HepG2 (cell line): Measurements from ENCODE around the gene DGAT2. TPM values are rescaled to one million over a fixed set of nuclear protein-coding genes. Genes with fewer than 3 reads are reported as not detected.
A peak's percentile ranks its signal among the peaks of the same experiment; 100 is the strongest.

ENCODE experiments used
- ATRX ChIP-seq: sonication (generic); formaldehyde crosslinking; IDR thresholded peaks from 2 replicates; pipeline ENCODE4 v1.4.0; 2020; ENCODE audit warnings: missing genetic modification reagents, borderline replicate concordance
- DNMT3B ChIP-seq: conservative IDR thresholded peaks from 2 replicates; pipeline ENCODE4 v1.6.1; 2016; ENCODE audit warnings: missing biosample characterization, control low read depth
- GPBP1L1 ChIP-seq: sonication (generic); formaldehyde crosslinking; IDR thresholded peaks from 2 replicates; pipeline ENCODE4 v1.5.0; 2020; ENCODE audit warnings: mild to moderate bottlenecking, missing genetic modification reagents
- HBP1 ChIP-seq: IDR thresholded peaks from 2 replicates; pipeline ENCODE4 v1.6.1; 2016; ENCODE audit warnings: low read depth, control low read depth
- NR2F1 ChIP-seq, 2 experiments: fragments of 450-650 bp in 1 of 2; formaldehyde crosslinking in 1 of 2; IDR thresholded peaks; 2 replicates each; pipeline versions ENCODE4 v1.5.0 to v1.6.1; 2016 to 2020; ENCODE audit warnings: mild to moderate bottlenecking in 1 of 2, missing compliant biosample characterization in 1 of 2, missing genetic modification reagents in 1 of 2, moderate library complexity in 1 of 2
- POLR2G ChIP-seq: fragments of 200-400 bp; formaldehyde crosslinking; IDR thresholded peaks from 2 replicates; pipeline ENCODE4 v1.6.1; 2018; ENCODE audit warnings: mild to moderate bottlenecking, low read depth, low read length, moderate library complexity
- RARG ChIP-seq: sonication (generic); formaldehyde crosslinking; IDR thresholded peaks from 2 replicates; pipeline ENCODE4 v1.4.0; 2020; ENCODE audit warnings: low read depth, mild to moderate bottlenecking, missing genetic modification reagents
- RELA ChIP-seq: sonication (generic); formaldehyde crosslinking; IDR thresholded peaks from 2 replicates; pipeline ENCODE4 v1.4.0; 2020; ENCODE audit warnings: missing genetic modification reagents
- SCMH1 ChIP-seq: sonication (generic); formaldehyde crosslinking; IDR thresholded peaks from 2 replicates; pipeline ENCODE4 v1.9.0; 2021; ENCODE audit warnings: missing genetic modification reagents, mild to moderate bottlenecking, borderline replicate concordance
- SSRP1 ChIP-seq: IDR thresholded peaks from 2 replicates; pipeline ENCODE4 v1.6.1; 2016; ENCODE audit warnings: control low read depth
- TEAD3 ChIP-seq: optimal IDR thresholded peaks from 2 replicates; pipeline ENCODE3; 2016; ENCODE audit warnings: borderline replicate concordance
- TOE1 ChIP-seq: sonication (generic); formaldehyde crosslinking; IDR thresholded peaks from 2 replicates; pipeline ENCODE4 v1.4.0; 2020; ENCODE audit warnings: mild to moderate bottlenecking, missing genetic modification reagents
- ZBTB21 ChIP-seq: sonication (generic); formaldehyde crosslinking; IDR thresholded peaks from 2 replicates; pipeline ENCODE4 v1.4.0; 2020; ENCODE audit warnings: missing genetic modification reagents
- ZBTB38 ChIP-seq: sonication (generic); formaldehyde crosslinking; IDR thresholded peaks from 2 replicates; pipeline ENCODE4 v1.5.1; 2020; ENCODE audit warnings: mild to moderate bottlenecking, missing genetic modification reagents
- ZFX ChIP-seq: sonication (generic); formaldehyde crosslinking; IDR thresholded peaks from 2 replicates; pipeline ENCODE4 v1.4.0; 2020; ENCODE audit warnings: mild to moderate bottlenecking, low read depth, missing genetic modification reagents, moderate library complexity
- ZNF512B ChIP-seq: sonication (generic); formaldehyde crosslinking; IDR thresholded peaks from 2 replicates; pipeline ENCODE4 v1.5.1; 2020; ENCODE audit warnings: missing genetic modification reagents, mild to moderate bottlenecking, borderline replicate concordance
- ZNF589 ChIP-seq: sonication (generic); formaldehyde crosslinking; conservative IDR thresholded peaks from 2 replicates; pipeline ENCODE4 v1.8.0; 2022; ENCODE audit warnings: mild to moderate bottlenecking, moderate library complexity, missing genetic modification reagents
- ZNF781 ChIP-seq: sonication (generic); formaldehyde crosslinking; IDR thresholded peaks from 2 replicates; pipeline ENCODE4 v1.5.1; 2020; ENCODE audit warnings: borderline replicate concordance, mild to moderate bottlenecking, missing genetic modification reagents; ENCODE audit errors: not compliant biosample characterization
- polyA plus RNA-seq, 8 experiments: library from polyadenylated mRNA; depleted of rRNA in 3 of 8; stranded (reverse) in 7 of 8; unstranded in 1 of 8; fragments of >200 nt; fragmentation: Illumina TruSeq in 4 of 8; extraction: Trizol in 4 of 8; gene quantifications; 2 replicates each; pipeline versions ENCODE4 v1.2.1 to v1.2.3, GENCODE V29; 2011 to 2016; ENCODE audit warnings: low read depth in 4 of 8, missing spikeins in 1 of 8, mixed read lengths in 1 of 8; ENCODE audit not compliant: insufficient read depth in 1 of 8
- total RNA-seq, 5 experiments: library from RNA; depleted of rRNA; stranded (reverse); fragments of >200 nt; fragmentation: Illumina TruSeq; extraction: Trizol; gene quantifications; 2 replicates each; pipeline ENCODE4 v1.2.3, GENCODE V29; 2016; ENCODE audit warnings: low read depth in 1 of 5
- TF ChIP-seq, protein P1 (sequence below): sonication (generic); formaldehyde crosslinking; IDR thresholded peaks from 2 replicates; pipeline ENCODE4 v1.5.1; 2020; ENCODE audit warnings: missing genetic modification reagents, mild to moderate bottlenecking, borderline replicate concordance
- TF ChIP-seq, protein P2 (sequence below): sonication (generic); formaldehyde crosslinking; IDR thresholded peaks from 2 replicates; pipeline ENCODE4 v1.5.0; 2020; ENCODE audit warnings: missing genetic modification reagents, mild to moderate bottlenecking, borderline replicate concordance

The DGAT2 gene
- total and polyA plus RNA-seq, 2 of the 13 experiments (the other 11 are each of a cell fraction or from before 2014, with no cell fraction given), result 39.0 to 65.6 TPM

GRCh38 chr11:75719340-75720239, 49.0 kb upstream of the DGAT2 start (continued):
- no peak for TF ChIP-seq ZNF512B (CRISPR knock-in tag)
- peak; percentile 16; the same call in 1 of the 2 replicates for TF ChIP-seq ZBTB38 (CRISPR knock-in tag)
- no peak for TF ChIP-seq RELA (CRISPR knock-in tag)
- no peak for TF ChIP-seq TOE1 (CRISPR knock-in tag)
- TF ChIP-seq ZNF781 (CRISPR knock-in tag), result no peak
- TF ChIP-seq SCMH1, result no peak
- TF ChIP-seq, protein P1, sequence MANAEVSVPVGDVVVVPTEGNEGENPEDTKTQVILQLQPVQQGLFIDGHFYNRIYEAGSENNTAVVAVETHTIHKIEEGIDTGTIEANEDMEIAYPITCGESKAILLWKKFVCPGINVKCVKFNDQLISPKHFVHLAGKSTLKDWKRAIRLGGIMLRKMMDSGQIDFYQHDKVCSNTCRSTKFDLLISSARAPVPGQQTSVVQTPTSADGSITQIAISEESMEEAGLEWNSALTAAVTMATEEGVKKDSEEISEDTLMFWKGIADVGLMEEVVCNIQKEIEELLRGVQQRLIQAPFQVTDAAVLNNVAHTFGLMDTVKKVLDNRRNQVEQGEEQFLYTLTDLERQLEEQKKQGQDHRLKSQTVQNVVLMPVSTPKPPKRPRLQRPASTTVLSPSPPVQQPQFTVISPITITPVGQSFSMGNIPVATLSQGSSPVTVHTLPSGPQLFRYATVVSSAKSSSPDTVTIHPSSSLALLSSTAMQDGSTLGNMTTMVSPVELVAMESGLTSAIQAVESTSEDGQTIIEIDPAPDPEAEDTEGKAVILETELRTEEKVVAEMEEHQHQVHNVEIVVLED (CRISPR knock-in tag), result peak; percentile 7; the same call in 1 of the 2 replicates
- TF ChIP-seq, protein P2, sequence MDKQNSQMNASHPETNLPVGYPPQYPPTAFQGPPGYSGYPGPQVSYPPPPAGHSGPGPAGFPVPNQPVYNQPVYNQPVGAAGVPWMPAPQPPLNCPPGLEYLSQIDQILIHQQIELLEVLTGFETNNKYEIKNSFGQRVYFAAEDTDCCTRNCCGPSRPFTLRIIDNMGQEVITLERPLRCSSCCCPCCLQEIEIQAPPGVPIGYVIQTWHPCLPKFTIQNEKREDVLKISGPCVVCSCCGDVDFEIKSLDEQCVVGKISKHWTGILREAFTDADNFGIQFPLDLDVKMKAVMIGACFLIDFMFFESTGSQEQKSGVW (CRISPR knock-in tag), result 0 out of 2 replicates have a peak, but pooled peaks have one; percentile 36
- no peak for TF ChIP-seq HBP1 (CRISPR knock-in tag)
- 0 out of 2 replicates have a peak, but pooled peaks have one; percentile 44 for TF ChIP-seq ZNF589
- TF ChIP-seq ATRX (CRISPR knock-in tag), result no peak
- TF ChIP-seq ZFX (CRISPR knock-in tag), result peak; percentile 99
- TF ChIP-seq TEAD3 (CRISPR knock-in tag), result peak; percentile 32
- no peak for TF ChIP-seq NR2F1 (CRISPR knock-in tag; IDR thresholded peaks at IDR 0.05)
- peak; percentile 89 for TF ChIP-seq POLR2G
- TF ChIP-seq GPBP1L1 (CRISPR knock-in tag), result no peak
- no peak for TF ChIP-seq DNMT3B (CRISPR knock-in tag)
- TF ChIP-seq ZBTB21, result no peak
- no peak for TF ChIP-seq RARG
- TF ChIP-seq SSRP1 (CRISPR knock-in tag), result no peak
